Astrocyte (in vitro differentiated cells and primary cell): Measurements from ENCODE around the gene RNF149.

ENCODE experiments used
- CTCF ChIP-seq: IDR thresholded peaks from 2 replicates; pipeline ENCODE4 v1.5.1; 2011; ENCODE audit warnings: low read depth, mild to moderate bottlenecking, inconsistent platforms, low read length, moderate library complexity; ENCODE audit not compliant: insufficient read depth
- EZH2 ChIP-seq: IDR thresholded peaks from 2 replicates; pipeline ENCODE4 v1.6.1; 2012; ENCODE audit warnings: mild to moderate bottlenecking, low read length, inconsistent platforms; ENCODE audit not compliant: insufficient read depth

GRCh38 chr2:101329026-101329425 lies 20.5 kb upstream of the RNF149 start:
- TF ChIP-seq CTCF = no peak
- TF ChIP-seq EZH2 = no peak
